Measurements from ENCODE around the gene RBMS3. TPM values are rescaled to one million over a fixed set of nuclear protein-coding genes. Genes with fewer than 3 reads are reported as not detected.

The RBMS3 gene
- total and polyA plus RNA-seq, 4 donors = 26.8 to 203 (median 94.8) TPM

GRCh38 chr3:29936054-29936453 is 655.2 kb downstream of the RBMS3 start:
- intact Hi-C loops (cut with DNase I) = no loop called here
- 95 to 96% methylated on average over 3 of the region's 3 CpGs for WGBS, 2 donors
- no peak for DNase-seq
- Histone ChIP-seq H3K27ac (ENCODE audit: low read depth in 1 of 2, low read length in 2 of 2) (no peak overlapping the region), H3K27me3 (ENCODE audit: control insufficient read depth in 1 of 2, insufficient read depth in 2 of 2, low read length in 1 of 2) (no peaks in the 10 kb centered on the region), H3K4me3 (ENCODE audit: low read length in 2 of 2) (no peak overlapping the region), H3K4me1 (ENCODE audit: control insufficient read depth in 1 of 2, insufficient read depth in 2 of 2, low read length in 2 of 2) (peaks cover 5% of the 10 kb centered on the region in 2 donors), H3K36me3 (ENCODE audit: control insufficient read depth in 1 of 2, insufficient read depth in 2 of 2, low read length in 1 of 2) (no peaks in the 10 kb centered on the region), H3K9me3 (ENCODE audit: control insufficient read depth, low read length) (no peaks in the 10 kb centered on the region)
- ATAC-seq (ENCODE audit: low FRiP score) = no peak

- WGBS, 2 donors = 92 to 93% methylated on average over 2 of the region's 2 CpGs
- peaks cover 5% of the 10 kb centered on the region in 2 donors for H3K4me1 ChIP-seq (ENCODE audit: control insufficient read depth in 1 of 2, insufficient read depth in 2 of 2, low read length in 2 of 2)
- no peaks in the 10 kb centered on the region for H3K36me3 ChIP-seq (ENCODE audit: control insufficient read depth in 1 of 2, insufficient read depth in 2 of 2, low read length in 1 of 2)
- no peak overlapping the region for H3K27ac ChIP-seq (ENCODE audit: low read depth in 1 of 2, low read length in 2 of 2)
- DNase-seq (no peak), ATAC-seq (ENCODE audit: low FRiP score) (no peak)
- H3K9me3 ChIP-seq (ENCODE audit: control insufficient read depth, low read length) = no peaks in the 10 kb centered on the region
- no peaks in the 10 kb centered on the region for H3K27me3 ChIP-seq (ENCODE audit: control insufficient read depth in 1 of 2, insufficient read depth in 2 of 2, low read length in 1 of 2)
- H3K4me3 ChIP-seq (ENCODE audit: low read length in 2 of 2) = no peak overlapping the region
- intact Hi-C loops (cut with DNase I) = no loop called here
Observed at GRCh38 chr3:29936766-29937165, 655.9 kb downstream of the RBMS3 start.

GRCh38 chr3:29937185-29937584 is 656.3 kb downstream of the RBMS3 start:
- intact Hi-C loops (cut with DNase I) = no loop called here
- Histone ChIP-seq H3K4me1 (ENCODE audit: control insufficient read depth in 1 of 2, insufficient read depth in 2 of 2, low read length in 2 of 2) (peaks cover 5 to 7% of the 10 kb centered on the region in 2 donors), H3K4me3 (ENCODE audit: low read length in 2 of 2) (no peak overlapping the region), H3K27me3 (ENCODE audit: control insufficient read depth in 1 of 2, insufficient read depth in 2 of 2, low read length in 1 of 2) (no peaks in the 10 kb centered on the region), H3K9me3 (ENCODE audit: control insufficient read depth, low read length) (no peaks in the 10 kb centered on the region), H3K36me3 (ENCODE audit: control insufficient read depth in 1 of 2, insufficient read depth in 2 of 2, low read length in 1 of 2) (no peaks in the 10 kb centered on the region), H3K27ac (ENCODE audit: low read depth in 1 of 2, low read length in 2 of 2) (no peak overlapping the region)
- ATAC-seq (ENCODE audit: low FRiP score) (no peak), DNase-seq (no peak)

GRCh38 chr3:29940759-29941323 is 660.0 kb downstream of the RBMS3 start:
- H3K27ac ChIP-seq (ENCODE audit: low read depth in 1 of 2, low read length in 2 of 2) = no peak overlapping the region
- intact Hi-C loops (cut with DNase I) = no loop called here
- H3K4me1 ChIP-seq (ENCODE audit: control insufficient read depth in 1 of 2, insufficient read depth in 2 of 2, low read length in 2 of 2) = peaks cover 3 to 5% of the 10 kb centered on the region in 2 donors
- no peaks in the 10 kb centered on the region for H3K27me3 ChIP-seq (ENCODE audit: control insufficient read depth in 1 of 2, insufficient read depth in 2 of 2, low read length in 1 of 2)
- DNase-seq (no peak), ATAC-seq (ENCODE audit: low FRiP score) (no peak)
- H3K36me3 ChIP-seq (ENCODE audit: control insufficient read depth in 1 of 2, insufficient read depth in 2 of 2, low read length in 1 of 2) = no peaks in the 10 kb centered on the region
- H3K4me3 ChIP-seq (ENCODE audit: low read length in 2 of 2) = no peak overlapping the region
- no peaks in the 10 kb centered on the region for H3K9me3 ChIP-seq (ENCODE audit: control insufficient read depth, low read length)
- WGBS, 2 donors = 3 to 9% methylated on average over 1 of the region's 1 CpG

GRCh38 chr3:29942297-29942696 is 661.4 kb downstream of the RBMS3 start:
- Histone ChIP-seq H3K36me3 (ENCODE audit: control insufficient read depth in 1 of 2, insufficient read depth in 2 of 2, low read length in 1 of 2) (no peaks in the 10 kb centered on the region), H3K27ac (ENCODE audit: low read depth in 1 of 2, low read length in 2 of 2) (no peak overlapping the region), H3K4me1 (ENCODE audit: control insufficient read depth in 1 of 2, insufficient read depth in 2 of 2, low read length in 2 of 2) (peaks cover 3 to 5% of the 10 kb centered on the region in 2 donors), H3K4me3 (ENCODE audit: low read length in 2 of 2) (no peak overlapping the region), H3K9me3 (ENCODE audit: control insufficient read depth, low read length) (no peaks in the 10 kb centered on the region), H3K27me3 (ENCODE audit: control insufficient read depth in 1 of 2, insufficient read depth in 2 of 2, low read length in 1 of 2) (no peaks in the 10 kb centered on the region)
- 81 to 87% methylated on average over 1 of the region's 1 CpG for WGBS, 2 donors
- ATAC-seq (ENCODE audit: low FRiP score) (no peak), DNase-seq (no peak)
- intact Hi-C loops (cut with DNase I) = no loop called here

GRCh38 chr3:29949131-29949530 is 668.3 kb downstream of the RBMS3 start:
- no peak for ATAC-seq (ENCODE audit: low FRiP score)
- H3K27ac ChIP-seq (ENCODE audit: low read depth in 1 of 2, low read length in 2 of 2) = no peak overlapping the region
- H3K4me1 ChIP-seq (ENCODE audit: control insufficient read depth in 1 of 2, insufficient read depth in 2 of 2, low read length in 2 of 2) = no peaks in the 10 kb centered on the region
- H3K27me3 ChIP-seq (ENCODE audit: control insufficient read depth in 1 of 2, insufficient read depth in 2 of 2, low read length in 1 of 2) = no peaks in the 10 kb centered on the region
- H3K36me3 ChIP-seq (ENCODE audit: control insufficient read depth in 1 of 2, insufficient read depth in 2 of 2, low read length in 1 of 2) = no peaks in the 10 kb centered on the region
- DNase-seq = no peak
- intact Hi-C loops (cut with DNase I) = no loop called here
- 33 to 35% methylated on average over 1 of the region's 1 CpG for WGBS, 2 donors
- no peaks in the 10 kb centered on the region for H3K9me3 ChIP-seq (ENCODE audit: control insufficient read depth, low read length)
- no peak overlapping the region for H3K4me3 ChIP-seq (ENCODE audit: low read length in 2 of 2)

- H3K4me1 ChIP-seq (ENCODE audit: control insufficient read depth in 1 of 2, insufficient read depth in 2 of 2, low read length in 2 of 2) = peaks cover 0 to 2% of the 10 kb centered on the region in 2 donors
Observed at GRCh38 chr3:29949940-29950616, 669.2 kb downstream of the RBMS3 start.

GRCh38 chr3:29952431-29952830 is 671.6 kb downstream of the RBMS3 start:
- no peaks in the 10 kb centered on the region for H3K27me3 ChIP-seq (ENCODE audit: control insufficient read depth in 1 of 2, insufficient read depth in 2 of 2, low read length in 1 of 2)
- H3K4me1 ChIP-seq (ENCODE audit: control insufficient read depth in 1 of 2, insufficient read depth in 2 of 2, low read length in 2 of 2) = peaks cover 0 to 2% of the 10 kb centered on the region in 2 donors
- no peaks in the 10 kb centered on the region for H3K36me3 ChIP-seq (ENCODE audit: control insufficient read depth in 1 of 2, insufficient read depth in 2 of 2, low read length in 1 of 2)
- DNase-seq = no peak
- ATAC-seq (ENCODE audit: low FRiP score) = no peak
- no peak overlapping the region for H3K27ac ChIP-seq (ENCODE audit: low read depth in 1 of 2, low read length in 2 of 2)
- no peak overlapping the region for H3K4me3 ChIP-seq (ENCODE audit: low read length in 2 of 2)
- no peaks in the 10 kb centered on the region for H3K9me3 ChIP-seq (ENCODE audit: control insufficient read depth, low read length)
- WGBS, 2 donors = 71 to 76% methylated on average over 1 of the region's 1 CpG
- intact Hi-C loops (cut with DNase I) = no loop called here

More at GRCh38 chr3:29949940-29950616, 669.2 kb downstream of the RBMS3 start:
- ATAC-seq (ENCODE audit: low FRiP score) = no peak
- WGBS, 2 donors = 76 to 82% methylated on average over 11 of the region's 11 CpGs
- no peak for DNase-seq
- peak overlapping the region in 1 of 2 donors; percentile 17 for H3K27ac ChIP-seq (ENCODE audit: low read depth in 1 of 2, low read length in 2 of 2)
- H3K4me3 ChIP-seq (ENCODE audit: low read length in 2 of 2) = no peak overlapping the region
- intact Hi-C loops (cut with DNase I) = no loop called here
- H3K36me3 ChIP-seq (ENCODE audit: control insufficient read depth in 1 of 2, insufficient read depth in 2 of 2, low read length in 1 of 2) = no peaks in the 10 kb centered on the region
- no peaks in the 10 kb centered on the region for H3K9me3 ChIP-seq (ENCODE audit: control insufficient read depth, low read length)
- H3K27me3 ChIP-seq (ENCODE audit: control insufficient read depth in 1 of 2, insufficient read depth in 2 of 2, low read length in 1 of 2) = no peaks in the 10 kb centered on the region

- no peak overlapping the region for H3K27ac ChIP-seq (ENCODE audit: low read depth in 1 of 2, low read length in 2 of 2)
- DNase-seq = no peak
- H3K36me3 ChIP-seq (ENCODE audit: control insufficient read depth in 1 of 2, insufficient read depth in 2 of 2, low read length in 1 of 2) = no peaks in the 10 kb centered on the region
- WGBS, 2 donors = 22 to 43% methylated on average over 1 of the region's 1 CpG
- no peaks in the 10 kb centered on the region for H3K27me3 ChIP-seq (ENCODE audit: control insufficient read depth in 1 of 2, insufficient read depth in 2 of 2, low read length in 1 of 2)
- ATAC-seq (ENCODE audit: low FRiP score) = no peak
- intact Hi-C loops (cut with DNase I) = no loop called here
- no peak overlapping the region for H3K4me3 ChIP-seq (ENCODE audit: low read length in 2 of 2)
- H3K9me3 ChIP-seq (ENCODE audit: control insufficient read depth, low read length) = no peaks in the 10 kb centered on the region
- H3K4me1 ChIP-seq (ENCODE audit: control insufficient read depth in 1 of 2, insufficient read depth in 2 of 2, low read length in 2 of 2) = peaks cover 2 to 4% of the 10 kb centered on the region in 2 donors
Observed at GRCh38 chr3:29955413-29955812, 674.5 kb downstream of the RBMS3 start.
